NCI-H69 (cell line): Measurements from ENCODE around the gene FHL5.
"Not testable (repeated sequence)": the region's sequence is repeated elsewhere in the genome, so short reads cannot be mapped to it uniquely, and the experiment has no call there.

ENCODE experiments used
- DNase-seq: peaks from one replicate; lab custom pipeline; 2025; lab: John Stamatoyannopoulos, UW

The FHL5 gene

GRCh38 chr6:96610019-96610418 lies 47.1 kb downstream of the FHL5 start:
- no peak for DNase-seq

- DNase-seq, result peak; percentile 90
Observed at GRCh38 chr6:96611342-96611991, 48.5 kb downstream of the FHL5 start.

- peak; percentile 89 for DNase-seq
Observed at GRCh38 chr6:96613291-96613999, 50.5 kb downstream of the FHL5 start.

- no peak for DNase-seq
Observed at GRCh38 chr6:96620851-96621250, 57.9 kb downstream of the FHL5 start.

DNA sequence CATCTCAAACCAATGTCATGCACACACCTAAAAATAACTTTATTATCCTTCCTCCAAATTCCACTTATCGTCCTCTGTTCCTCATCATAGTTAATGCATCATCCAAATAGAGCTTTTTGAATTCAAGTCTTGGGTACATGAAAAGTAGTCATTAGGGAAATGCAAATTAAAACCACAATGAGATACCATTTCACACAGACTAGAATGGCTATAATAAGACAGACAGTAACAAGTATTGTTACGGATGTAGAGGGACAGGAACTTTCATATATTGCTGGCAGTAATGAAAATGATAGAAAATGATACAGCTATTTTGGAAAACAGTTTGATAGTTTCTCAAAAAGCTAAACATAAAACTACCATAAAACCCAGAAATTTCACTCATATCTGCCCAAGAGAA lies 59.1 kb downstream of the FHL5 start:
- DNase-seq, result no peak

DNA sequence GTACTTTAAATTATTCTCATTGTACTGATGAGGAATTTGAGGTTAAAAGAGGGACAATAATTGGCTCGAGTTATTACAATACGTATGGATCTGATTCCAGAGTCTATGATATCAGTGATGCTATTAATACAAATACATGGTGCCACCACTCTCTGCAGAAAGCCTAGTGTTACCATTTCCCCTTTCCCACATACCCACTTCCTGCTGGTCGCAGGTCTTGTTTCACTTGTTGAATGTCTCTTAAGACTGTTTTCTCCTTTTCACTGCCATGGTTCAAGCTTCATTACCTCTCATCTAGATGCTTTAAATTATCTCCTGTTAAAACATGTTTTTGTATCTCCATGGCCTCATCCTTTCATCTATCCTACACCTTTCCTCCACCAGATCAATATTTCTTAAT lies 62.0 kb downstream of the FHL5 start:
- DNase-seq, result no peak

GRCh38 chr6:96626759-96627364 lies 63.9 kb downstream of the FHL5 start:
- peak; percentile 94 for DNase-seq

- peak; percentile 73 for DNase-seq
Observed at GRCh38 chr6:96631248-96631647, 68.3 kb downstream of the FHL5 start.

DNA sequence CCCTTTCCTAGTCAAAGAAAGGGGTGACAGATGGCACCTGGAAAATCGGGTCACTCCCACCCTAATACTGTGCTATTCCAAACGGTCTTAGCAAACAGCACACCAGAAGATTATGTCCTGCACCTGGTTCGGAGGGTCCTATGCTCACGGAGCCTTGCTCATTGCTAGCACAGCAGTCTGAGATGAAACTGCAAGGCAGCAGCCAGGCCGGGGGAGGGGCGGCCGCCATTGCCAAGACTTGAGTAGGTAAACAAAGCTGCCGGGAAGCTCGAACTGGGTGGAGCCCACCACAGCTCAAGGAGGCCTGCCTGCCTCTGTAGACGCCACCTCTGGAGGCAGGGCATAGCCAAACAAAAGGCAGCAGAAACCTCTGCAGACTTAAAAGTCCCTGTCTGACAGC lies 75.1 kb downstream of the FHL5 start:
- DNase-seq, result not testable (repeated sequence)

DNA sequence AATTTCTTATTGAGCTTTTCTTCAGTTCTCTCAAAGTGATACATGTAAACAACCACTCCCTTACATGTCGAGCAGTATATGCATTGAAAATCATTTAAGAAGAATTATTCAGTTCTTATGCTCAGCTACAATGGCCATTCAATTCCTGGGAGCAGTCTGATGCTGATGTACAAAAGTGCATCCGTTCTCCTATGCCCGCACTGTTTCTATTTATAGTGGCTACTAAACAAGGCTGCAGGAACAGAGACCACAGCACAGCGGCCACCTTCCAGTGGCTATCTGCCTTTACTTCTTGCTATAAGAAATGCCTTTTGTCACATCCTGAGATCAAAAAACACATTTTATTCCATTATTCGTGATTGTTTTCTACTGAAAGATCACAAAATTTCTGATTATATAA lies 82.2 kb downstream of the FHL5 start:
- peak; percentile 20 for DNase-seq

DNA sequence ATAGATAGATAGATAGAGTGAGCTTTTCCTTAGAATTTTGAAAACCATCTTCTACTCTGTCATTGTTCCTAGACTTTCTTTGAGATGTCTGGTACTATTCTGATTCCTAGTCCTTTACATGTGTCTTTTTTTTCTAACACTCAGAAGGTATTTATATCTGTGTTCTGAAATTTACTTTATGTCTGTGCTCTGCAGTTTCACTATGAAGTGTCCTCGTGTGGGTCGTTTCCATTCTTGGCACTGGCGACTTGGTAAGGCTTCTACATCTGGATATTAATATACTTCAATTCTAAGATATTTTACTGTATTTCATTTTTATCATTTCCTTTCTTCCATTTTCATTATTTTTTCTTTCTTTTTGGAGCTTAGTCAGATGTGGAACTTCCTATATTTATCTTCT lies 87.0 kb downstream of the FHL5 start:
- no peak for DNase-seq

- peak; percentile 50 for DNase-seq
Observed at GRCh38 chr6:96651816-96652215, 88.9 kb downstream of the FHL5 start.

GRCh38 chr6:96652552-96652951 lies 89.6 kb downstream of the FHL5 start:
- peak; percentile 70 for DNase-seq

DNA sequence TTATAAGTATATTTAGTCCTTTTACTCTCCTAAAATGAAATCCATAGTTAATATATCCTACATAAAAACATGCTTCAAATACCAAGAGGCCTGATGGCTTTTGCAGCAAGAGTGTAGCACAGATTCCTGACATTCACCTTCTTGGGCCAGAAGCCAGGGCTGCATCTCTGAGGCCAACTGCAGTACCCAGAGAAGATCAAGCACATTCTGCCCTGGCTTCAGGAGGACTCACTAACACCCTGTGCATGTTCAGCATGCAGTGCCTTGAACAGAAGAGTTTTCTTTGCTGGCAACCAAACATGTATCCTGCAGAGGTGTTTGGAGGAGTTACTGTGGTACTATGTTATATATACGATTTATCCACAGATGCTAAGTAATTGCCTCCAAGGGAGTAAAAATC lies 90.3 kb downstream of the FHL5 start:
- peak; percentile 23 for DNase-seq

DNA sequence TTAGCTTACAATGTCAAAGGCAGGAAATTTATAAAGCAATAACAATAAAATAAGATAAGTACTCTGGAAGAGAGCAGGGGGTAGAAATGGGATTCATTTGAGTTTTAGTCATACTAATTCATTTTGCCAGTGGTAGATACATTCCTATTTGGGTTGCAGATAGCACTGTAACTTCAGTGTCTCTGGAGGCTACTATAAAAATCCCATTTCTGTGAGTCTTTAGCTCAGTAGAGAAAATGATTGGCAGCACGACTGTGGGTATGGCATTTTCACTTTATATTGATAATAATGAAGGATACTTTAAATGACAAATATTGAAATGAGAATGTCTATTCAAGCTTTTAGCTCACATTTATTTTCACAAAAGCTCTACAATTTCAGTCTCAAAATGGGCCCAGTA lies 93.6 kb downstream of the FHL5 start:
- DNase-seq, result no peak

DNA sequence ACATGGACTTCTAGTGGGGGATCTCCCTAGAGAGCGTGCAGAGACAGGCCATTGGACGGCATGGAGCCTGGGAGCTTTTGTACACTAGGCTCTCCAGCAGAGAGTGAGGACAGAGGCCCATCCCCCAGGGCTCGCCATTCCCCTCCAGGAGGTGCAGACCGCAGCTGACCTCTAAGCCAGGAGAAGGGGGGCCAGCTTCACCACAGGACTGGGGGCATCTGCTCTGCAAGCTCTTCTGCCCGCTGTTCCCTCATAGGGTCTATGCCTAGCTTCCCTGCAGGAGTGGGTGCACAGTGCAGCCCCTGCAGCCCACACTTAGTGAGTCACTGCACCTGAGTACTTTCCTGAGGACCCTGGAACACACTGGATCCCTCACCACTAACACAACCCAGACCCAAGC lies 94.4 kb downstream of the FHL5 start:
- DNase-seq, result no peak

DNA sequence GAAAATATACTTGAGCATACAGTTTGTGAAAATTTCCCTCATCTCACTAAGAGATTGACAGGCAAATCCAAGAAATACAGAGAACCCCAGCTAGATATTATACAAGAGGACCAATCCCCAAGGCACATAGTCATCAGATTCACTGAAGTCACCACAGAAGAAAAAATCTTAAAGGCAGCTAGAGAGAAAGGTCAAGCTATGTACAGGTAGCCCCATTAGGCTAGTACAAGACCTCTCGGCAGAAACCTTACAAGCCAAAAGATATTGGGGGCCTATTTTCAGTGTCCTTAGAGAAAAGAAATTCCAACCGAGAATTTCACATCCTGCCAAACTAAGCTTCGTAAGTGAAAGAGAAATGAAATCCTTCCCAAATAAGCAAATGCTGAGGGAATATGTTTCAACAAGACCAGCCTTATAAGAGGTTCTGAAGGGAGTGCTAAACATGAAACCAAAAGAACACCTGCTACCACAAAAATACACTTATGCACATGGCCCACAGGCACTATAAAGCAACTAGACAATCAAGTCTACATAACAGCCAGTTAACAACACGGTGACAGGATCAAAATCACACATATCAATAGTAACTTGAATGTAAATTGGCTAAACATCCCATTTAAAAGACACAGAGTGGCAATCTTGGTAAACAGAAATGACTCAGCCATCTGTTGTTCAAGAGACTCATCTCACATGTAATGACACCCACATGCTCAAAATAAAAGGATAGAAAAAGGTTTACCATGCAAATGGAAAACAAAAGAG lies 96.3 kb downstream of the FHL5 start:
- peak; percentile 87 for DNase-seq
